HG03039 (cell line): ENCODE measurements around the gene RABGAP1.

Experiments used
- ATAC-seq: cut with Tn5 transposase; IDR thresholded peaks from one replicate; pipeline ENCODE4 v1.9.1; 2021; ENCODE audit warnings: mild to moderate bottlenecking, moderate library complexity; ENCODE audit not compliant: unreplicated experiment

Gene RABGAP1

DNA sequence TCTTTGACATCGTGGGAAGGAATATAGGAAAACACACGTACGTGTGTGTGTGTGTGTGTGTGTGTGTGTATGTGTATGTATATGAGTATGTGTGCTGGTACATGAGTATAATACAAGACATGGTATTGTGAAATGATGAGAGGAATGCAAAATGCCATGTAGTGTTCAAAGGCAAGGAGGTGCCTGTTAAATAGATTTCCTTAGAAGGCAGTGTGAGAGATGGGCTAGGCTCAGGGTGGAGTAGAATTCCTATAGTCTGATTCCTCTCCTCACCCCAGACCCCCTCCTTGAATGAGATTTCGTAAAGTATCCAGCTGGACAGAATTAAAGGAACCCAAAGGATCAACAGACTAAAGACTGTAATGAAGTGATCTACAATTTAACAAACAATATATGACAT, 103.8 kb downstream of the RABGAP1 start:
- ATAC-seq: no peak

DNA sequence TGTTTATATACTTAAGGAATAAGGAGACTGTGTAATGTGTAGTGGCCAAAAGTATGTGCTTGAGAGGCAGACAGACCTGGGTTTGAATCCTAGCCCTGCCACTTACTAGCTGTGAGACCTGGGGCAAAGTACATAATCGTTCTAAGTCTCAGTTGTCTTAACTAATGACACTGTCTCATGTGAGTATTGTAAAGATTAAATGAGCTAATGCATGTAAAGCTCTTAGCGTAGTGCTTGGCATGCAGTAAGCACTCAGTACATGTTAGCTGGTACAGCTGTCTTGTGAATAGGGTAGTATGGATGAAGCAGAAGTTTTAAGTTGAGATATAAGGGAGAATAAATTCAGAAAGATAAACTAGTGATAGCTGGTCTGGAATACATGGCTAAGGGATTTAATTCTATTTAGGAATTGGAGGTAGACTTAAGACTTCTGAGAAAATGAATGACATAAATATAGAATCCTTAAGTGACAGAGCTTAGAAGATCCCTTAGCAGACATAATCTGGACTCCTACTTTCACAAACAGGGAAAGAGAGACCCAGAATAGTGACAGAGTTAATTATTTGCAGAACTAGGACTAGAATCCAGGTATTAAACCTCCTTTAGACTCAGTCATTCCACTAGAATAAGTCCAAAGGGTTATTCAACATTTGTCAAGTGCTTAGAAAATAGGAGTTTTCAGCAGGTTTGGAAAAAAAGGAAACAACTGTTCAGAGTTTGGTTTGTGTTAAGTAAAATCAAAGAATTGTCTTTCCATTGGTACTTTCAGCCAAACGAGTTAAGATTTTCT, 105.8 kb downstream of the RABGAP1 start:
- ATAC-seq: no peak

DNA sequence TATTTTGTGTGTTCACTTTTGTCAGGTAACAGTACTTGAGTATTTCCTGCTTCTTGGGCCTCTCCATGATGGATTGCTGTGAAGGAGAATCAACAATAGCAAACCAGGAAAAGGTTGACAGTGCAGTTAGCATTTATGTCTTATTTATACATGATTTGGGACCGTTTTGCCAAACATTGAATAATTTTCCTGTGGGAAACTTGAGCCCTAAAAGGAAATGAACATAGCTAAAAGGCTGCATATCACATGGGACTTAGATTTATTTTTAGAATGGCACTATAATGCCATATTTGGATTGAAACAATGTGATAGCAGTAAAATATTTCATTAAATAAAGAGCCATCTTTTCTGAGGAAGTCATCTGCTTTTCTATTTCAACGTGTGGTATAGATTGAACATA, 107.9 kb downstream of the RABGAP1 start:
- ATAC-seq: no peak

- no peak for ATAC-seq
These were observed 108.9 kb downstream of the RABGAP1 start for GRCh38 chr9:123049589-123050222.

DNA sequence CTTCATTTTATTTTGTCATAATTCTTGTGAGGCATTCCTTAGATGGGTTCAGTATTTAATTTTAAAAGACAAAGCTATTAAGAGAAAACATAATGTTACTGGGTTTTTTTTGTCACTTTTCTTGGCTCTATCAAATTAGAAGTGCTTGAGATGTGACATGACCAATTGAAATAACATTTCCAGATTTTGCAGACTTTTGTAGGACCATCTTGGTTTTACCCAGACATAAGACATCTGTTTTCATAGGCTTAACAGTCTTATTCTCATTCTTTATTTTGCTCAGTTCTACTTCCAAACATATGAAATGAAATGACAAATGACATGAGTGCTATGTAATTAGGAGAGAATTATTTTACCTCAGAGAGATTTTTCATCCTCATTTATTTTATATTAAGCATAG, 112.2 kb downstream of the RABGAP1 start:
- no peak for ATAC-seq

DNA sequence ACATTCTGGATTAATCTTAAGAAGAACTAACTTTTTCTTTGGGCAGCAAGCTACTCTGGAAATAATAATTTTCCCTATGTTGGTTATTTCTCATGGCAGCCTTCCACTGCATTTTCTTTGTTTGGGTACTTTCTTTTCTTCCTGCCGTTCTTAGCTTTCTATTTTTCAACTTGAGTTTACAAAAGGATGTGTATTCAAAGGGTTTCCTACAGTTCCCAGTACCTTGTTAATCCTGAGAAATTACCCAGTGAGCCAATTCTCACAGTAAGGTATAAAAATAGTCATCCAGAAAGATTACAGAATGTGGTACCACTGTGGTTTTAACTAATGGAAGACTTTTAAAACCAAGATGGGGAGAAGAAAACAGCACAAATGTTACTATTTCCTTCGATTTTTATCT, 112.9 kb downstream of the RABGAP1 start:
- no peak for ATAC-seq

DNA sequence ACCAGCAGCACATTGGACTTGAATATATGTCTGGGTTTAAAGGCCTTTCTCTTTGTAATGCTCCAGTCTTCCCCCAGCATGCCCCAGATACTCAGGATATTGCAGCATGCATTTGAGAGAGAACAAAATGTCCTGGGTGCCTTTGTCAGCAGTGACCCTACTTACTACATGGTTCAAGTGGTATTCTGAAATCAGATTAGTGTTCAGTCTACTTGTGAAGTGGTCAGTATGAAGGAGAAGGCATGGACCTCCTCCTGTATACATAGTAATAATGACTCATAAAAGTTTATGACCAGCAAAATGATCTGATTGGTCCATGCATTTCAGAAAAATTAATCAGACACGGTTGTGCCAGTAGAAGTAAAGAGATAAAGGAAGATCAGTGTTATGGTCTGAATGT, 118.0 kb downstream of the RABGAP1 start:
- no peak for ATAC-seq

- no peak for ATAC-seq
These were observed 118.8 kb downstream of the RABGAP1 start for GRCh38 chr9:123059472-123060220.

GRCh38 chr9:123061216-123061615, 120.4 kb downstream of the RABGAP1 start:
- ATAC-seq: no peak

GRCh38 chr9:123062351-123063176, 121.7 kb downstream of the RABGAP1 start:
- ATAC-seq: no peak

DNA sequence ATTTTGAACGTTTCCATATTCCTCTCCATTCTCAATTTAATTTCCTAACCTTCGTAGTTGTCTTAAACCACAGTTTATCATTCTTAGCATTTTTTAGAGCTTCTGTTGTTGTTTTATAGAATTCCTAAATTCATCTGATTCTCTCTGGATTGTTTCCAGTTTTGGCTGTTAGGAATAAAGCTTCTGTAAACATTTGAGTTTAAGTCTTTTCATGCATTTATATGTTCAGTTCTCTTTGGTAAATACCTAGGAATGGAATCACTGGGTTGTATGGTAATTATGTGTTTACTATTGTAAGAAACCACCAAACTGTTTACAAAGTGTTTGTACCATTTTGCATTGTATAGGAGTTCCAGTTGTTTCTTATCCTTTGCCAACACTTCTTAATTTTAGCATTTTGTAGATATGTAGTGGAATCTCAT, 122.4 kb downstream of the RABGAP1 start:
- ATAC-seq: no peak

DNA sequence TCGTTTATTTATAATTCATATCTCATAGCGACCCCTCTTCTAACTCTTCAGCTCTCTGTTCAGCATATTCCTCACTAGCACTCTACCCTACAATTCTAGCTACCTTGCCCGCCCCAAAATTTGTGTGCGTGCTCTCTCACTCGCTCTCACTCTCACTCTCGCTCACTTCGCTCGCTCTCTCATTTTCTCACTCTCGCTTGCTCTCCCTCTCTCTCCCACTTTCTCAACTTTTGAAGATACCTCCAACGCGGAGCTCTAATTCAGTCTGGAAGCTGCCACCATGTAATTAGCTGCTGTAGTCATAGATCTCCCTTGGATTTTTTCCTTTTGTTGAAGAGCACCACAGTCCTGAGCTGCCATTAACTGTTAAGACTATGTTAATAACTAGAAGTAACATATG, 123.1 kb downstream of the RABGAP1 start:
- ATAC-seq: no peak

- ATAC-seq: no peak
These were observed 123.9 kb downstream of the RABGAP1 start for GRCh38 chr9:123064716-123065115.

GRCh38 chr9:123065196-123065595, 124.4 kb downstream of the RABGAP1 start:
- no peak for ATAC-seq

DNA sequence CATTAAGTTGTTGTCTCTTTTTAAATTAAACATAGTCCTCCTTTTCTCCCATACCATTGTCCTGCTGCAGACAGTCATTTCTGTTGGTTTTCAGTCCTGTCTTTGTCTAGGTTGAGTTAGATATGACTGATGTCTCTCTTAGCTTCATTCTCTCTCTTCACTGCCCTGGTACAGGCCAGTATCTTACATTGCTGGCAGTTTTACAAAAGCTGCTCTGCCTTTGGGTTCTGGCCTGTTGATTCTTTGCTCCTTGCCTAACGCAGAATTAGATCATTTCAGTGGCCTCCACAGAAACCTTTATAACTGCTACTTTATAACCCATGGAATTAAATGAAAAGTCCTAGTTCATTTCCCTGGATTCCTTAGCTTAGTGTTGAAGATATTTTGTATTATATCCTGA, 126.3 kb downstream of the RABGAP1 start:
- no peak for ATAC-seq

GRCh38 chr9:123069010-123069481, 128.2 kb downstream of the RABGAP1 start:
- ATAC-seq: no peak

GRCh38 chr9:123070198-123070597, 129.4 kb downstream of the RABGAP1 start:
- ATAC-seq: no peak

DNA sequence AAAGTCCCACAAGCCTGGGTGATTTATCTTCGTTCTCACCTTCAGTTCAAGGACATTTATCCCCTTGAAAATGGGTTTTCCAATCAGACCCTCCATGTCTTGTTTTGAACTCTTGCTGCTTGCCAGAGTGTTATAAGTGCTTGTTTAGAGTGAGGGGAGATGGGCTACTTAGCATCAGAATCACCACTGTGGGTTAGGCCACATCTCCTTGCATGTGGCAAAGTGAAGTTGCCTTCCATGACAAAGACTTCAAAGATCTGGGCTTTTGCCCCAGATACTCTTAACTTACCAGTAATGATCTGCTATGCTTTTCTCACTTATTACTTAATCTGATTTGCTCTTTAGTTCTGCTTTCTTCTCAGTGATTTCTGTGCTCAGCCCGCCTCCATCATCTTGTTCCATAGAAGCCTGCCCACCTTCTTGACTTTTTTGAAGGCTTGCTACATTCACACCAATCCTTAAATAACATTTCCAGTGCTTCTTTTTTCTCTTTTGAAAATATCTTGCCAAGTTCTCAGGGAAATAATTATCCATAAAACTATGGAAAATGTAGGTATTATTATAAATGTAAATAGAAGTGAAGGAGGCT, 131.7 kb downstream of the RABGAP1 start:
- ATAC-seq: no peak

DNA sequence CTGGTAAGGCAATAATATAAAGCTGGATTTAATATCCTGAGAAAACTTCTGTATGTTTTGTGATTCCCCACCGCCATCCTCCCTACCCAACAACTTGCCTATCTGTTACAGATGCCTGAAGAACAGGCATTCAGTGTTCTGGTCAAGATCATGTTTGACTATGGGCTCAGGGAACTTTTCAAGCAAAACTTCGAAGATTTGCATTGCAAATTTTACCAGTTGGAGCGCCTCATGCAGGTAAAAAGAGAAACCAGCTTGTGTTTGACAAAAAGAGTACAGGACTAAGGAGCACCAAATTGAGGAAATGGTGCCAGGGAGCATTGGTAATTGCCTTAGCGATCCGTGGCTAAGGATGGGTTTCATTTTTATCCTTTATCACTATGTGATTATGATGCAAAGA, 132.6 kb downstream of the RABGAP1 start:
- ATAC-seq: no peak

GRCh38 chr9:123073991-123074422, 133.2 kb downstream of the RABGAP1 start:
- no peak for ATAC-seq
